Endometrial microvascular endothelial cells (primary cell): Measurements from ENCODE around the gene HDAC1. TPM values are rescaled to one million over a fixed set of nuclear protein-coding genes. Genes with fewer than 3 reads are reported as not detected.

ENCODE experiments used
- in situ Hi-C: cut with HindIII; loops from 2 replicates; pipeline ENCODE4 v1.10.0; 2017; ENCODE audit warnings: low sequenced_read_pairs, low pct_unique_long_range_greater_than_20kb; ENCODE audit errors: inconsistent ontology term
- total RNA-seq: library from RNA; depleted of rRNA; stranded (reverse); fragments of >200 nt; gene quantifications from one replicate; pipeline ENCODE4 v1.2.3, GENCODE V29; 2015; ENCODE audit errors: inconsistent ontology term

Gene HDAC1
- total RNA-seq, 1 donor from 2014 or later = 173 TPM

DNA sequence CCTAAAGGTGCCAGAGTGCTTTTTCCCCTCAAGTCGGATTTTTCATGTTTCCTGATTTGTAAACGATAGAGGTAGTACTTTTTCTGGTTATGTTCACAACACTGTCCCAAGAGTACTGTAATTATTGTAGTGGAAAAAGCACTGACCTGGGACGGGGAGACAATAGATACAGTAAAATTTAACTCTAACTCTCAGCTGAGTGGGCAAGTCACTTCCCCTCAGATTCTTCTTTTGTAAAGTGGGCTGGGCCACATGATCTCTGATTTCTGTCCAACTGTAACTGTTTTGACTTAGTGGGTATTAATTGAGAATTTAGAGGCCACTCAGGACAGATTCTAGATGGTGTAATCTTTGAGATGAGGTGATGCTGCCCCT lies 25.0 kb downstream of the HDAC1 start:
- in situ Hi-C loops = no loop called here

DNA sequence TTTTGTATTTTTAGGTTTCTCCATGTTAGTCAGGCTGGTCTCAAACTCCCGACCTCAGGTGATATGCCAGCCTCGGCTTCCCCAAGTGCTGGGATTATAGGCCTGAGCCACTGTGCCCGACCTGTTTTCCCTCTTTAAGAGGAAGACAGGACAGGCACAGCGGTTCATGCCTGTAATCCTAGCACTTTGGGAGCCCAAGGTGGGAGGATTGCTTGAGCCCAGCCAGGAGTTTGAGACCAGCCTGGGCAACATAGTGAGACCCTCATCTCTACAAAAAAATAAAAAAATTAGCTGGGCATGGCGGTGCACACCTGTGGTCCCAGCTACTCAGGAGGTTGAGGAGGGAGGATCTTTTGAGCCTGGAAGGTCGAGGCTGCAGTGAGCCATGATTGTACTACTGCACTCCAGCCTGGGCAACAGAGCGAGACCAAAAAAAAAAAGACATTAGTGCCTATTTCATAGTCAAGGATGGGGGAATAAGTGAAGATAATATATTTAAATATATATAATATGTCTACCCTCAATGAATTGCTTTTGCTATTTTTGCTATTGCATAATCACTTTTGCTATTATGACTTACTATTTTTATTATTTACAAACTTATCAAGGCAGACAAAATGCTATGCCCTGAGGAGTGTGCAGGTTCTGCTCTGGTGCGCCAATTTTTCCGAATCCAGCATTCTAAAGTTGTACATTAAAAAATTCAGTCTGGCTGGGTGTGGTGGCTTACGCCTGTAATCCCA lies 26.4 kb downstream of the HDAC1 start:
- in situ Hi-C loops = no loop called here

DNA sequence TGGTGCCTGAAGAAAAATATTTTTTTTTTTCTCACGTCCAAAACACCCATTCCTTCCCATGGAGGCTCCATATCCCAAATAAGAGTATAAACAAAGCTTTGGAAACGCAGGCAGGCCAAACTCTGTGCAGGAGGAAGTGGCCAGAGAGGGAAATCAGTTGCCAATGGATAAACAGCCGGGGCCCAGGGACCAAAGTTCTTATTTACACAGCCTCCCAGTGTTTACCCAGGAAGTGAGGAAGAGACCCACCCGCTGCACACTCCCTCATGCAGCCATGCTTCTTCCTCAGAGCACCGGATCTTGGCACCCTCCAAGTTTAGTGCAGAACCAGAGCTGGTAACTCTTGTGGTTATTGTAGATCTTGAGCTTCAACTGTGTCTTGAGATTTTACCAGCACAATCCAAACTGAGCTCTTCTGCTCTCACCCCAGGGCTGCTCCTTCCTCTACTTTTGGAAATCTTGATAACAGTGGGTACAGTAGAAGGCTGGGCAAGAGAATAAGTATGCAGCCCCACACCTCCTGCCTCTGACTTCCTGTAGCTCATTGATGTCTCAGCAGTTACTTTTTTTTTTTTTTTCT lies 29.9 kb downstream of the HDAC1 start:
- in situ Hi-C loops = loop anchor here (10.0 kb wide), 1 partner anchor 77 kb away; the partner anchor contains the start of gene FAM167B

DNA sequence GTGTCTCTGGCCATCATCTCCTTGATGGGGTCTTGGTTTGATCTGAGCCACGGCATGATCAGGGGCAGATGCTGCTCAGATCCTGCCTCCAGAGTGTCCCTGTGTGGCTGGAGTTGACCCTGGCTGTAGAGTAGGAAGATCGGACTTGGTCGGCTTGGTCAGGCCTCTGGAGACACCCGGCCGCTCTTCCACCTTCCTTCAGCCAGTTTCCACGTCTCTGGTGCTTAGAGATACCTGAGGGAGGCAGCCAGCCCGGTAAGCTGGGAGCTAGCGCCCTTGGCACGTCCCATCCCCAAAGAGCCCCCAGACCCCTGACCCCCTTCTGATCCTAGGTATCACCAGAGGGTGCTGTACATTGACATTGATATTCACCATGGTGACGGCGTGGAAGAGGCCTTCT lies 35.3 kb downstream of the HDAC1 start:
- in situ Hi-C loops = loop anchor here (10.0 kb wide), 1 partner anchor 82 kb away; the partner anchor contains the start of gene FAM167B

DNA sequence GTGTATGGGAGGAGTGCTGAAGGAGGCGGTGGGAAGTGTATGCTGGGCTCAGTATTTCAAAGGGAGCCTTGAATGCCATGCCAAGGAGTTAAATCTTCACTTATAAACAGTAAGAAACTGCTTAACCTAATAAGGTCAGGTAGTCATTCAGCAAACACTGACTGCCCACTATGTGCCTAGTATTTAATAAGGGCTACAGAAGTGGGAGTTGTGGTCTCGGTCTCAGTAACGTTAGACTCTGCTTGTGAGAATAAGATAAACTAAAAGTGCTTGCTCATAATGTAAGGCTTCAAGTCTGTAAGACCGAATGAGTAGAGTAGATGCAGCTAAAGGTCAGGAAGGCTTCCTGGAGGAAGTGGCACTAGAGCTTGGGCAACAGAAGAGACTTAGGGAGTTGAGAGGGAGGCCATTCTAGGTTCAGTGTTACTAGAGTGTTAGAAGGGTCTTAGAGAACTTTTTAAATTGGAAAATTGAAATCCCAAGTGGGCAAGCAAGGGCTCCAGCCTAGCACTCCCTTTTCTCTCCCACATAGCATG lies 38.1 kb downstream of the HDAC1 start:
- in situ Hi-C loops = loop anchor here (10.0 kb wide), 1 partner anchor 85 kb away; the partner anchor contains the start of gene FAM167B

DNA sequence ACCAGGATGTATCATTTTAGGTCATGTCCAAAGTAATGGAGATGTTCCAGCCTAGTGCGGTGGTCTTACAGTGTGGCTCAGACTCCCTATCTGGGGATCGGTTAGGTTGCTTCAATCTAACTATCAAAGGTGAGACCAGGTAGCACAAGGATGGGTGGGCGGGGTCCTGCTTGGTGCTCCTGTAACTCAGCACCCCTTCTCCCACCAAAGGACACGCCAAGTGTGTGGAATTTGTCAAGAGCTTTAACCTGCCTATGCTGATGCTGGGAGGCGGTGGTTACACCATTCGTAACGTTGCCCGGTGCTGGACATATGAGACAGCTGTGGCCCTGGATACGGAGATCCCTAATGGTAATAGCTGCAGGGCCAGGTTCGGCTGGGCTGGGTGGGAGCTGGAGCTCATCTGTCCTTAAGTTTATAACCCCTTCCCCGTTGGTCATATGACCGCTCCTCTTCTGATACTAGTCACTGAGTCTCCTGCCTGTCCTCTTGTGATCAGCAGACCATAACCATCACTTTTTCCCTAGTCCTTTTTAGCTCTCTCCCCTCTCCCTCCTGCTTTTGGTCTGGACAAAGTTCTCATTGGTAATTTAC lies 38.8 kb downstream of the HDAC1 start:
- in situ Hi-C loops = no loop called here

DNA sequence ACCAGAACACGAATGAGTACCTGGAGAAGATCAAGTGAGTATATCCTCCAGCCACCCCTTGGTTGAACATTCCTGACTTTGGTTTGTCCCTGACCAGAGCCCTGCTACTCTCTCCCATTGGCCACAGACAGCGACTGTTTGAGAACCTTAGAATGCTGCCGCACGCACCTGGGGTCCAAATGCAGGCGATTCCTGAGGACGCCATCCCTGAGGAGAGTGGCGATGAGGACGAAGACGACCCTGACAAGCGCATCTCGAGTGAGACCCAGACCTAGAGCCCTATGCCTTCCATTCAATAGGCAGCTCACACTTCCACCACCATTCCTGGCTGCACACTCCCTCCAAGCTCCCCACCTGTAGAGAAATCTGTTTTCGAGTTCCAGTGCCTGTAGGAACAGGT lies 39.7 kb downstream of the HDAC1 start:
- in situ Hi-C loops = no loop called here

DNA sequence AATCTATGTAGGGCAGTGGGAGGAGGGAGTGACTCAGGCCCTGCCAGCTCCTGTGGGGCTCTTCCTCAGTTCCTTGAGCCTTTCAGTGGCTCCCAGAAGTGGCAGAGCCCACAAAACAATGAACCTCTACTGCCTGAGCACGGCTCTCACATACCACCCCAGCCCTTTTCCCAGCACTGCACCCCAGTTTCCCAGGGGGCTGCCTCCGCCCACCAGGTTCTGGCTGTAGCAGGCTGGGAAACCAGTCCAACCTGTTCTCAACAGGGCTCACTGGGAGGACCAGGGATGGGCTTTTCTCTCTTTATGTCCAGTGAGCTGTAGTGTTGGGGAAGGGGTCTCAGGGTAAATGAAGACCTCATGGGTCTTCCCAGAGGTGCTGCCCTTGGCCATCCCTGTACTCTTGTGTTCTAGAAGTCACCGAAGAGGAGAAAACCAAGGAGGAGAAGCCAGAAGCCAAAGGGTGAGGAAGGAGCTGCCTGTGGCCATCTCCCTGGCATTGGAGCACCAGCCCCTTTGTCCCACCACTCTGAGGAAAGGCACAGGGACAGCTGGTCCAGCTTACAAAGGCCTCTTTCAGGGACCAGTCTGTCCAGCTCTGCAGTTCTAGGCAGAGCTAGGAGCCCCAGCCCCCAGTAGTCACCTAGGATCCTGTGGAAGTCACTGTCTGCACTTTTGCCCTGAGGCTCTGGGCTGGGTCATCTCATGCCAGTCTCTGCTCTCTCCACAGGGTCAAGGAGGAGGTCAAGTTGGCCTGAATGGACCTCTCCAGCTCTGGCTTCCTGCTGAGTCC lies 40.6 kb downstream of the HDAC1 start:
- in situ Hi-C loops = no loop called here

DNA sequence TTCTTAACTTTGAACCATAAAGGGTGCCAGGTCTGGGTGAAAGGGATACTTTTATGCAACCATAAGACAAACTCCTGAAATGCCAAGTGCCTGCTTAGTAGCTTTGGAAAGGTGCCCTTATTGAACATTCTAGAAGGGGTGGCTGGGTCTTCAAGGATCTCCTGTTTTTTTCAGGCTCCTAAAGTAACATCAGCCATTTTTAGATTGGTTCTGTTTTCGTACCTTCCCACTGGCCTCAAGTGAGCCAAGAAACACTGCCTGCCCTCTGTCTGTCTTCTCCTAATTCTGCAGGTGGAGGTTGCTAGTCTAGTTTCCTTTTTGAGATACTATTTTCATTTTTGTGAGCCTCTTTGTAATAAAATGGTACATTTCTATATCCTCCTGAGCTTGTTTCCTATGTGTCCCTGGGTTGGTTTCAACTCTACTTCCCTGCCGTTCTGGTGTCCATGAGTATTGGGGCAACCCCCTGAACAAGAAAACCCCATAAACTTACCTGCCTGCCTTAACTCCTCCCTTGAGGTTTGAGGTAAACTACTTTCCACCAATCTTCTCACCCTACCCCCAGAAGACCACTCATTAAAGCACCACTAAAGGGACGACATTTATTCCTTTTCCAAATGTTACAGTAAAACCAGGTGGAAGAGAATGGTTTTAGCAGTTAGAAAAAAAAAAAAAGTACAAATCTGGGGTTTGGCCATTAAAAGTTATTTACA lies 41.5 kb downstream of the HDAC1 start:
- in situ Hi-C loops = no loop called here

DNA sequence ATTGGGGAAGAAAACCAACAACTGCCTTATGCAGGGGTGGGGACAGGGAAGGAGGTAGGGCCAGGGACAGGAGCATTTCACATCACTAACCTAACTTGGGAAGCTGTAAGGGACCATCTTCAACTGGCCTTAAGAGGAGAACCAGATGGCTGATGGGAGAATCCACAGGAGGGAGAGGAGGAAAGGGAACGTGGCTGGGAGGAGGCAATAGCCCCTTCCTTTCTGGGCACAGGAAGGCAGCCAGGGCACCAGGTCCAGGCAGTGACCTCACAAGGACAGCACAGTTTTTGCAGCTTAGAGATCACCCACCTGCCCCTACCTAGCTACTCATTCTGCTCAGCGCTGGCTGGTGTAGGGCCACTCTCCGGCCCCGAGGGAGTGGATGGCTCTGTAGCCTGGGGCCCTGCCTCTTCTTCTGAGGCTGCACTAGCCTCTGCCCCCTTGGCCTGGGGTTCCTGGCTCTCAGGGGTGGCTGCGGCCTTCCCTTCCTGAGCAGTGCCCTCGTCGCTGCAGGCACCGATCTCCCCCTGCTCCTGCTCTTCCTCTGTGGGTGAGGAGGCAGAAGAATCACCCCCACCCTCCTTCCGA lies 42.5 kb downstream of the HDAC1 start:
- in situ Hi-C loops = no loop called here

DNA sequence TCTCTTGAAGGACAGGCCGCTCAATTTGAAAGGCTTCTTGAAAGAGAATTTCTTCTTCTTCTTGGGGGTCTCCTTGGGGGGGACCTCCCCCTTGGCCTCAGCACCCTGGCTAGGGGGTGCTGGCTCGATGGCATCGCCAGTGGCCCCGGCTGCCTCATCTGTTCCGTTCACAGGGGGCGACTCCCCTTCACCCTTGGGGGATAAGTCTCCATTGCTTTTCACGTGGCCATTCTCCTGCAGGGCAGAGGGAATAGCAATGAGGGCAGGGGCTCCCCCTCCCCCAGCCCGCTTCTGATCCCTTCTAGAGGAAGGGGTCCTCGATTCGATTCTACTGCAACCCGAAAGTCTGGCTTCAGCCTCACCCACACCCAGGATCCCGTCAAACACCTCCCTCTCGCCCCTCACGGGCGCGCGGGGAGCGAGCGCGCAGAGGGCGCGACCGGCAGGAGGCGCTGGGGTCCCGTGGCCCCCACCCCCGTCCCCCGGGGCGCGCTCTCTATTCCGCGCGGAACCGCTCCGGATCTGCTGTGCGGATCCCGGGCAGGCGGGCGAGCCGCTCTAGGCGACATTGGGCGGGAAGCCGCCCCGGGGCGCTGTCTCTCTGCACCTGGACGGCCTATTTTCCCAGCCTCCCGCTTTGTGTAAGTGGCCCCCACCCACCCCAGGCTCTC lies 43.1 kb downstream of the HDAC1 start:
- in situ Hi-C loops = no loop called here

DNA sequence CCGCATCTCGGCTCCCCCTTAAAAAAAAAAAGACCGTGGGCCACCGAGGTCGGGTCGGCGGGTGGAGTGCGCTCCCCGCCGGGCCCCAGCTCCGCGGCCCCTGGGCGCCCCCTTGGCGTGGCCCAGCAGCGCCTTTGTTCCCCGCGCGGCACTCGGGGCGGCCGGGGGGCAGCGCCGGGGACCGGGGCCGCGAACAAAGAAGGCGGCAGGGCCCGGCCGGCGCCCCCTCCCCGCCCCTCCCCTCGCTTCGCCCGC lies 43.6 kb downstream of the HDAC1 start:
- in situ Hi-C loops = no loop called here

DNA sequence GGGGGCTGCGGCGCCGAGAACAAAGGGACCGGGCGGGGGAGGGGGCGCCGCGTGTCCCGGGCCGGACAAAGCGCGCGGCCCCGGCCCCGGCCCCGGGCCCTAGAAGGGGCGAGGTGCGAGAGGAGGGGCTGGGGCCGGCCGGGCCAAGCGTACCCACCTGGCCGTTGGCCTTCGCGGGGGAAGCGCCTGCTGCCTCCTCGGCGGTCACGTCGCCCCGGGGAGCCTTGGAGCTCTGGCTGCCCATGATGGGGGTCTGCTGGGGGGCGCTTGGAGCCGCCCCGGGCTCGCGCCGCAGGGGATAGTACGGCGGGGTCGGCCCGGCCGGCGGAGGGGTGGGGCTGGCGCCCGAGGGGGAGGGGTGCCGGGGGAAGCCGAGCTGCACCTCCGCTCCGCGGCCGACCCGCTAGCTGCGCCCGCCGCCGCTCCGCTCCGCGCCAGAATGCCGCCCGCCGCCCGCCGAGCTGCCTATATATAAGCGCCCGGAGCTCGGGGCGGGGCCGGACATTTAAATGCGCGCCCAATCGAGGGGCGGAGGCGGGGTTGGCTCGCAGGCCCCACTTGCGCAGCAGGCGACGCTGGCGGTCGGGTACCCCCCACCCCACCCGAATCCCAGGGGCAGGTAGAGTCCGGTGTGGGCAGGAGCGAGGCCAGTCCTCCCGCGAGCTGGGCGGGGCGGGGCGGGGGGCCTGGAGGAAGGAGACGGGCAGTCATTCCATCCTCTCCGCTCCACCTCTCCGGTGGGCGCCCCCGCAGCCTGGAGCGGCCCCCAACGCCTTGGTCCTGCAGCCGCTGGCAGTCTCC lies 44.1 kb downstream of the HDAC1 start, which contains the start of gene MARCKSL1:
Gene MARCKSL1, minus strand, starts transcription at position 444 of the 801 bp plus-strand sequence. Its CDS starts 200 bp downstream, at position 244.
- in situ Hi-C loops = no loop called here

DNA sequence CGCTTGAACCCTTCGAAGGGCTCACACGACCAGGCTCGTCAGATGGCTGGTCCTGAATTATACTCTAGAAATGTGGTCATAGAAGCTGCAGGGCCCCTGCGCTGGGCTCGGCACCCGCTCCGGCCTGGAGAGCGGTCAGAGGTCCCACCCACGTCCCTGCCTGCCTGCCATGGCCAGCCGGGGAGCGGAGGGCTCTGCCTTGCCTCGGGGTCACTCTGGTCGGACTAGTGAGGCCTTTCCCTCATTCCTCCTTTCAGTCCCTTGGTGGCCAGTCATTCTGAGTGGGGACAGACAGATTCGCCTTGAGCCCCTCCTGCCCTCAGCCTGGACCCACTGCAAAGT lies 44.7 kb downstream of the HDAC1 start:
- in situ Hi-C loops = no loop called here

DNA sequence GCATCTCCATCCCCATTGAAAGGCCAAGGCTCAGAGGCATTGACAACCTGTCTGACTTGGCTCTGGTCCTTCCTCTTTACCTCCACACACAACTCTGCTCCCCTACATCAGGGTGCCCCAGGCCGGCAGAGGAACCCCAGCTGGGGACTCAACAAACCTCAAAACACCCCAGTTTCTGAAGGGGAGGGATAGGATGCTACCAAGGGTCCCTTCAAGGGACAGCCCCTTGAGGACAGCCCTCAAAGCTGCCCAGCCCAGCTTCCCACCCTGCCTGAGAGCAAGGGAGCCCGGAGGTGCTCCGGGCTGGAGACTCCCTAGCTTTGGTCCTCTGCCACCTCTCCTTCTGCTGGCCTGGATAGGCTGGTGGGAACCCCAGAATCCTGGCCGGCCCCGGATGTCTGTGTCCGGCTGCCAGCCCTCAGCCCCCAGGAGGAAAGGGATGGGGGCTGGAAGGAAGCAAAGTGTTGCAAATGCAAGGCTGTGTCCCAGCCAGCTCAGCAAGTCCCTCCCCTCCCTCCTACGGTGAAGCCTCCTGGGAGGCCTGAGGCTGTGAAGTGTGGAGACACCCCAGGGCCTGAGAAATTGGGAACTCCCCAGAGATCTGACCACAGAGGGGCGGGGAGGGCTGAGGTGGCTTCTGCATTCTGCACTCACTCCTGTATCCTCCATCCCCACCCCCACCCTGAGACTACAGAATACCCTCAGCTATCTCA lies 45.2 kb downstream of the HDAC1 start:
- in situ Hi-C loops = no loop called here

DNA sequence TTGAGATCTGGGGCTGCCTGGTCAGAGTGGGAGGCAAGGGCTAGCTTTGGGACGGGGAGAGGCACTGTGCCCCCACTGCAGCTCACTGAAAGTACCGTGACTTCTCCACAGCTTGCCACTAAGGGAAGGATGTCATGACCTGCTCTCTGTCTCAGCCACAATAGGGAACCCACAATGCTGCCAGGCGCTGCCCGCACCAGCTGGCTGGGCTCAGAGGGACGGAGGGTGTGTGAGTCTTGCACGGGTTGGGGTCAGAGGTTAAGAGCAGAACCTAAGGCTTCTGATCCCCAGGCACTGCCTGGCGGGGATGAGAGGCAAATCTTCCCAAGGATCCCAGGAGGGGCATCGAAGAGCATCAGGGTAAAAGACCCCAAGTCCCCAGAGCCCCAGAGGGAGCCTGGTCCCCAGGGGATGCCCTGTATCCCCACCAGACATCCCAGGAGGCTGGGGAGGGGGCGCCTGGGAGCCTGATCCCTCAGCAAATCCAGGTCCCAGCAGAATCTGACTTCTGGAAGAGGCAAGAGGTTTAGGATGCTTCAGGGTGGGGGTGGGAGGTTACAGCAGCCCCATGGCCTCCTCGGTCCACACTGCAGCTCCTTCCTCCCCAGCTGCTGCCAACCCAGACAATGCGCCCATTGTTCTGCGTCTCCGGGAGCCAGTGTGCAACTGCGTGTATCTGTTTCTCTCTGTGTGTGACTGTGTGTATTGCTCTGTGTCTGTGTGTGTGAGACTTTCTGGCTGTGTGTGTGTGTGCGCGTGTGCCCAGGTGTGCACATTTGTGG lies 46.2 kb downstream of the HDAC1 start:
- in situ Hi-C loops = no loop called here
